Liver (tissue), 9 donors: ENCODE data around the gene FAM20C. TPM values are rescaled to one million over a fixed set of nuclear protein-coding genes. Genes with fewer than 3 reads are reported as not detected.

Source experiments
- DNase-seq: peaks from one replicate; pipeline ENCODE4 v3.0.0-alpha.2; 2017; ENCODE audit warnings: low spot score
- H3K27ac ChIP-seq, 2 donors: one replicate each; pipeline ENCODE4 v1.7.0; 2013; ENCODE audit warnings: inconsistent platforms in 2 of 2, low read length in 2 of 2, control low read depth in 1 of 2, low read depth in 1 of 2, mild to moderate bottlenecking in 1 of 2
- H3K27me3 ChIP-seq, 4 donors: one replicate each; pipeline versions ENCODE4 v1.6.1 to v1.7.0; 2013; ENCODE audit warnings: low read length in 3 of 4, inconsistent platforms in 1 of 4, mild to moderate bottlenecking in 1 of 4, moderate library complexity in 1 of 4; ENCODE audit not compliant: control insufficient read depth in 4 of 4, insufficient read depth in 4 of 4
- H3K36me3 ChIP-seq, 4 donors: one replicate each; pipeline versions ENCODE4 v1.6.1 to v1.7.0; 2013; ENCODE audit warnings: low read length in 3 of 4, mild to moderate bottlenecking in 3 of 4, low read depth in 1 of 4, moderate library complexity in 1 of 4; ENCODE audit not compliant: control insufficient read depth in 4 of 4, insufficient read depth in 3 of 4
- H3K4me1 ChIP-seq, 4 donors: one replicate each; pipeline versions ENCODE4 v1.6.1 to v1.7.0; 2013; ENCODE audit warnings: low read length in 3 of 4, mild to moderate bottlenecking in 3 of 4, moderate library complexity in 1 of 4; ENCODE audit not compliant: control insufficient read depth in 4 of 4, insufficient read depth in 4 of 4
- H3K4me3 ChIP-seq, 3 donors: one replicate each; pipeline versions ENCODE4 v1.6.1 to v1.7.0; 2013; ENCODE audit warnings: low read length in 3 of 3, control low read depth in 1 of 3, low read depth in 1 of 3, mild to moderate bottlenecking in 1 of 3
- H3K9ac ChIP-seq, 2 donors: one replicate each; pipeline ENCODE4 v1.7.0; 2013; ENCODE audit warnings: low read length in 2 of 2, mild to moderate bottlenecking in 2 of 2, moderate library complexity in 2 of 2, control low read depth in 1 of 2, low read depth in 1 of 2
- H3K9me3 ChIP-seq, 4 donors: one replicate each; pipeline versions ENCODE4 v1.6.1 to v1.7.0; 2013; ENCODE audit warnings: low read length in 3 of 4; ENCODE audit not compliant: control insufficient read depth in 4 of 4
- CTCF ChIP-seq: fragments of 150-350 bp; IDR thresholded peaks from 2 replicates; pipeline ENCODE4 v1.5.1; 2017; ENCODE audit warnings: improper control_type of control experiment, low read depth, low read length; ENCODE audit not compliant: missing input control
- EGR1 ChIP-seq, 2 donors: IDR thresholded peaks; 2 replicates each; pipeline ENCODE4 v1.6.1; 2016 to 2018; ENCODE audit warnings: antibody characterized with exemption in 2 of 2, low read depth in 2 of 2
- FOXA1 ChIP-seq: IDR thresholded peaks from 2 replicates; pipeline ENCODE4 v1.6.1; 2016; ENCODE audit warnings: antibody characterized with exemption
- FOXA2 ChIP-seq: IDR thresholded peaks from 2 replicates; pipeline ENCODE4 v1.6.1; 2016; ENCODE audit warnings: antibody characterized with exemption
- HNF4A ChIP-seq, 2 donors: conservative IDR thresholded peaks; 2 replicates each; pipeline ENCODE4 v1.6.1; 2016; ENCODE audit warnings: antibody characterized with exemption in 2 of 2, mild to moderate bottlenecking in 2 of 2
- HNF4G ChIP-seq: IDR thresholded peaks from 2 replicates; pipeline ENCODE4 v1.6.1; 2016; ENCODE audit warnings: antibody characterized with exemption
- MAX ChIP-seq: IDR thresholded peaks from 2 replicates; pipeline ENCODE4 v1.6.1; 2016; ENCODE audit warnings: antibody characterized with exemption
- NR2F2 ChIP-seq: IDR thresholded peaks from 2 replicates; pipeline ENCODE4 v1.6.1; 2016; ENCODE audit warnings: antibody characterized with exemption
- REST ChIP-seq: IDR thresholded peaks from 2 replicates; pipeline ENCODE4 v1.6.1; 2016; ENCODE audit warnings: antibody characterized with exemption, mild to moderate bottlenecking
- YY1 ChIP-seq: IDR thresholded peaks from 2 replicates; pipeline ENCODE4 v1.6.1; 2016; ENCODE audit warnings: antibody characterized with exemption, mild to moderate bottlenecking
- ZBTB33 ChIP-seq: IDR thresholded peaks from 2 replicates; pipeline ENCODE4 v1.6.1; 2016; ENCODE audit warnings: antibody characterized with exemption
- WGBS: extraction: QIAGEN DNeasy Blood & Tissue Kit; methylation state at CpG from one replicate; pipeline ENCODE4 v1.1.7; 2013; 5-methylcytosine and 5-hydroxymethylcytosine counted together
- polyA plus RNA-seq, 2 donors: library from polyadenylated mRNA; stranded (reverse) in 1 of 2; unstranded in 1 of 2; fragments of 200-250 nt in 1 of 2; fragments of >200 nt in 1 of 2; fragmentation: Nextera tagmentation in 1 of 2; extraction: Ambion mirVana in 1 of 2; gene quantifications; one replicate each; pipeline versions ENCODE4 v1.2.1 to v1.2.3, GENCODE V29; 2013 to 2015
- total RNA-seq, 2 donors: library from RNA; depleted of rRNA; stranded (reverse); fragments of >200 nt; gene quantifications; one replicate each; pipeline ENCODE4 v1.2.3, GENCODE V29; 2014
- donor health status: healthy.
- donor health status: healthy.
- donor health status: healthy.
- donor health status: healthy.
- donor health status: healthy.

Gene FAM20C
- total and polyA plus RNA-seq, 4 donors = 13.4 to 40.4 (median 31.5) TPM

GRCh38 chr7:264541-265191 lies 72.3 kb downstream of the FAM20C start:
- no peak overlapping the region for H3K4me3 ChIP-seq
- H3K27ac ChIP-seq = peak overlapping the region; percentile 52 to 64
- peaks cover 0 to 6% (median 4%) of the 10 kb centered on the region in 4 donors for H3K9me3 ChIP-seq
- WGBS = 64% methylated on average over 27 of the region's 27 CpGs
- H3K4me1 ChIP-seq = peaks cover 0 to 4% (median 0%) of the 10 kb centered on the region in 4 donors
- no peaks in the 10 kb centered on the region for H3K27me3 ChIP-seq
- H3K36me3 ChIP-seq = peaks cover 1 to 13% (median 9%) of the 10 kb centered on the region in 4 donors
- H3K9ac ChIP-seq = no peak overlapping the region
- DNase-seq = no peak
- TF ChIP-seq HNF4G (no peak), HNF4A (conservative IDR thresholded peaks at IDR 0.05) (peak in 1 of 2 donors; percentile 19)

DNA sequence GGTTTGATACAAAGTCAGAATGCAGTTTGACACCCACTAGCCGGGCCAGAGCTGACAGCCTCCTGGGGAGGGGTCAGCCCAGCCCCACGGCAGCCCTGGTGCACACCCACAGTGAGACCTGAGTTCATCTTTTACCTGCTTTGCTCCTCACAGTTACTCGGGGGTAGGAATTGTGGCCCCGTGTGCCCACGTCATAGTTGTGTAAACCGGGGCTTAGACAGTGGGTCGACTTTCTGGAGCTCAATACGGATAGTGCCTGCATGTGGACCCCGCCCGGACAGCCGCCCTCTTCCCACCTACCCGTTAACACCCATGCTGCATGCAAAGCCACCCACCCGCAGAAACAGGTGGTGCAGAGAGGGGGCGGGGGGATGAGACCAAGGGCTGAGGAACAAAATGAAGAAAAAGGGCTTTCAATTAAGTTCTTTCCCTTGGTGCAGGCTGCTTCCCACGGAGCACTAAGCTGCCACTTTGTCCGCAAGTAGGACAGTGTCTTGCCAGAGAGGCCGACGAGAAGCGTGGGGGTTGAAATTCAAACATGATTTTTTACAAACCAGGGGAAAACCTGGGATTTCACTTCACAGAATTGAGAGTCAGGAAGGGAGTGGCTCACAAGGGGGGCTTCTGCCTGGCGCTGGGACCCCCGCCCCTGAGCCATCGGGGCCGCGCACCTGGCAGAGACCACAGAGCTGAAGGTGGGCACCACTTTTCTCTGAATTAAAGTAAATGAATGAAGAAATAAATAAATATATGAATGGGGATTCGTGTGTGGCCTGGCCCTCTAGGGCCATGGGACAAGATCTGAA lies 73.0 kb downstream of the FAM20C start:
- Histone ChIP-seq H3K27ac (peak overlapping the region; percentile 12 to 35), H3K4me1 (peaks cover 0 to 4% (median 0%) of the 10 kb centered on the region in 4 donors), H3K9ac (no peak overlapping the region), H3K4me3 (no peak overlapping the region), H3K27me3 (no peaks in the 10 kb centered on the region), H3K9me3 (peaks cover 0 to 6% (median 4%) of the 10 kb centered on the region in 4 donors), H3K36me3 (peaks cover 0 to 6% (median 4%) of the 10 kb centered on the region in 4 donors)
- 71% methylated on average over 25 of the region's 25 CpGs for WGBS
- no peak for DNase-seq
- TF ChIP-seq EGR1 (IDR thresholded peaks at IDR 0.05; ENCODE audit: low read depth in 2 of 2) = no peak
- no peak for TF ChIP-seq NR2F2
- TF ChIP-seq ZBTB33 = no peak
- TF ChIP-seq REST = no peak
- TF ChIP-seq MAX = no peak
- TF ChIP-seq CTCF = no peak
- TF ChIP-seq FOXA2 = no peak
- no peak for TF ChIP-seq HNF4G
- TF ChIP-seq YY1 = no peak
- no peak for TF ChIP-seq FOXA1
